OCI-LY7 (cell line): ENCODE measurements around the gene GRM4. TPM values are rescaled to one million over a fixed set of nuclear protein-coding genes. Genes with fewer than 3 reads are reported as not detected.

ENCODE experiments used
- BruUV-seq: library from RNA; stranded (reverse); fragments of 400-500 nt; replicated peaks from 2 replicates; lab custom pipeline; 2021; lab: Mats Ljungman, UMichigan
- CTCF ChIA-PET: fragments of 300-600 bp; sonication (Branson Sonifier 250); formaldehyde crosslinking; loops from one replicate; lab custom pipeline; 2022; ENCODE audit warnings: antibody characterized with exemption; ENCODE audit not compliant: unreplicated experiment; lab: Charles Lee
- POLR2A ChIA-PET: fragments of 300-600 bp; sonication (Branson Sonifier 250); formaldehyde crosslinking; loops from one replicate; lab custom pipeline; 2022; ENCODE audit warnings: antibody characterized with exemption; lab: Charles Lee
- DNase-seq: peaks from one replicate; pipeline ENCODE4 v3.0.0-alpha.2; 2015; ENCODE audit warnings: low spot score
- H2AFZ ChIP-seq: fragments of 200-600 bp; sonication (generic), shearing (Covaris generic); 2 replicates; pipeline ENCODE4 v1.6.1; 2014; ENCODE audit warnings: mild to moderate bottlenecking, antibody characterized with exemption, low read length, moderate library complexity
- H3K27ac ChIP-seq: fragments of 200-600 bp; sonication (generic); 2 replicates; pipeline ENCODE4 v1.5.1; 2014; ENCODE audit warnings: mixed run types, low read depth, mild to moderate bottlenecking, moderate library complexity, low read length, inconsistent platforms; ENCODE audit not compliant: poor library complexity, severe bottlenecking
- H3K36me3 ChIP-seq: fragments of 200-600 bp; sonication (generic); 2 replicates; pipeline ENCODE4 v1.6.1; 2014; ENCODE audit warnings: mild to moderate bottlenecking, antibody characterized with exemption, low read length, moderate library complexity, mixed read lengths; ENCODE audit not compliant: insufficient read depth
- H3K4me1 ChIP-seq: fragments of 200-600 bp; sonication (generic); 2 replicates; pipeline ENCODE4 v1.5.1; 2014; ENCODE audit warnings: mild to moderate bottlenecking, low read length; ENCODE audit not compliant: insufficient read depth, poor library complexity, severe bottlenecking
- H3K4me2 ChIP-seq: fragments of 200-600 bp; sonication (generic); 2 replicates; pipeline ENCODE4 v1.6.1; 2014; ENCODE audit warnings: mild to moderate bottlenecking, low read length
- H3K4me3 ChIP-seq: fragments of 200-600 bp; sonication (generic); 2 replicates; pipeline ENCODE4 v1.5.1; 2014; ENCODE audit warnings: mild to moderate bottlenecking, low read depth, low read length; ENCODE audit not compliant: poor library complexity, severe bottlenecking
- H3K79me2 ChIP-seq: fragments of 200-600 bp; sonication (generic); 2 replicates; pipeline ENCODE4 v1.6.1; 2016; ENCODE audit warnings: low read depth, mild to moderate bottlenecking, low read length, moderate library complexity, mixed read lengths; ENCODE audit not compliant: insufficient read depth
- H3K9me2 ChIP-seq: fragments of 200-600 bp; sonication (generic); 2 replicates; pipeline ENCODE4 v1.6.1; 2016; ENCODE audit warnings: mild to moderate bottlenecking, low read length, mixed read lengths; ENCODE audit not compliant: insufficient read depth
- H3K9me3 ChIP-seq: fragments of 200-600 bp; sonication (generic); 2 replicates; pipeline ENCODE4 v1.6.1; 2014; ENCODE audit warnings: mild to moderate bottlenecking, mixed run types, low read length, mixed read lengths
- H4K20me1 ChIP-seq: fragments of 200-600 bp; sonication (generic); 2 replicates; pipeline ENCODE4 v1.6.1; 2014; ENCODE audit warnings: mild to moderate bottlenecking, antibody characterized with exemption, low read length, moderate library complexity, mixed read lengths; ENCODE audit not compliant: insufficient read depth
- EZH2phosphoT487 ChIP-seq: fragments of 200-600 bp; sonication (generic); IDR thresholded peaks from 2 replicates; pipeline ENCODE4 v1.6.1; 2018; ENCODE audit warnings: low read depth, borderline replicate concordance, mild to moderate bottlenecking, mixed run types, antibody characterized with exemption, low read length, moderate library complexity, mixed read lengths
- intact Hi-C: fragments of 100-400 bp; cut with micrococcal nuclease; formaldehyde crosslinking; loops from one replicate; pipeline ENCODE4 v1.10.0; 2022; ENCODE audit not compliant: unreplicated experiment
- total RNA-seq, 2 experiments: library from RNA; depleted of rRNA in 1 of 2; stranded (reverse); fragments of >200 nt in 1 of 2; shearing (Covaris generic) in 1 of 2; gene quantifications; 2 replicates each; pipeline ENCODE4 v1.2.3, GENCODE V29; 2014 to 2022
- TF ChIP-seq, protein P1 (sequence below): fragments of 200-600 bp; sonication (generic); conservative IDR thresholded peaks from 2 replicates; pipeline ENCODE4 v1.5.1; 2014; ENCODE audit warnings: mild to moderate bottlenecking, antibody characterized with exemption, low read length, moderate library complexity, mixed read lengths

GRM4 gene
- total RNA-seq, 2 experiments from 2014 or later, result 0.73 to 1.3 TPM

- Histone ChIP-seq H3K4me3 (no peak overlapping the region), H3K9me3 (no peaks in the 10 kb centered on the region), H4K20me1 (no peaks in the 10 kb centered on the region), H3K27ac (no peak overlapping the region), H3K36me3 (no peaks in the 10 kb centered on the region), H2AFZ (no peak overlapping the region), H3K4me2 (no peak overlapping the region), H3K79me2 (no peaks in the 10 kb centered on the region), H3K4me1 (no peaks in the 10 kb centered on the region), H3K9me2 (no peaks in the 10 kb centered on the region)
- BruUV-seq, result no TSS peak
- POLR2A ChIA-PET, result no interaction called here
- no peak for DNase-seq
- CTCF ChIA-PET, result no interaction called here
- intact Hi-C loops, result no loop called here
- TF ChIP-seq, protein P1, sequence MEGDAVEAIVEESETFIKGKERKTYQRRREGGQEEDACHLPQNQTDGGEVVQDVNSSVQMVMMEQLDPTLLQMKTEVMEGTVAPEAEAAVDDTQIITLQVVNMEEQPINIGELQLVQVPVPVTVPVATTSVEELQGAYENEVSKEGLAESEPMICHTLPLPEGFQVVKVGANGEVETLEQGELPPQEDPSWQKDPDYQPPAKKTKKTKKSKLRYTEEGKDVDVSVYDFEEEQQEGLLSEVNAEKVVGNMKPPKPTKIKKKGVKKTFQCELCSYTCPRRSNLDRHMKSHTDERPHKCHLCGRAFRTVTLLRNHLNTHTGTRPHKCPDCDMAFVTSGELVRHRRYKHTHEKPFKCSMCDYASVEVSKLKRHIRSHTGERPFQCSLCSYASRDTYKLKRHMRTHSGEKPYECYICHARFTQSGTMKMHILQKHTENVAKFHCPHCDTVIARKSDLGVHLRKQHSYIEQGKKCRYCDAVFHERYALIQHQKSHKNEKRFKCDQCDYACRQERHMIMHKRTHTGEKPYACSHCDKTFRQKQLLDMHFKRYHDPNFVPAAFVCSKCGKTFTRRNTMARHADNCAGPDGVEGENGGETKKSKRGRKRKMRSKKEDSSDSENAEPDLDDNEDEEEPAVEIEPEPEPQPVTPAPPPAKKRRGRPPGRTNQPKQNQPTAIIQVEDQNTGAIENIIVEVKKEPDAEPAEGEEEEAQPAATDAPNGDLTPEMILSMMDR, result no peak
- TF ChIP-seq EZH2phosphoT487, result no peak
These were observed 157.5 kb downstream of the GRM4 start for GRCh38 chr6:33988121-33989015.

GRCh38 chr6:33987531-33988021 is 158.3 kb downstream of the GRM4 start:
- TF ChIP-seq, protein P1, result no peak
- no peak for TF ChIP-seq EZH2phosphoT487
- intact Hi-C loops, result no loop called here
- no peaks in the 10 kb centered on the region for H3K36me3 ChIP-seq

GRCh38 chr6:33985947-33986346 is 159.9 kb downstream of the GRM4 start:
- Histone ChIP-seq H4K20me1 (no peaks in the 10 kb centered on the region), H3K36me3 (no peaks in the 10 kb centered on the region), H3K4me3 (no peak overlapping the region), H3K4me2 (no peak overlapping the region), H3K4me1 (no peaks in the 10 kb centered on the region), H3K79me2 (no peaks in the 10 kb centered on the region), H3K9me2 (no peaks in the 10 kb centered on the region), H3K9me3 (no peaks in the 10 kb centered on the region), H2AFZ (no peak overlapping the region), H3K27ac (no peak overlapping the region)
- DNase-seq, result no peak
- TF ChIP-seq, protein P1, result no peak
- TF ChIP-seq EZH2phosphoT487, result no peak
- intact Hi-C loops, result no loop called here
- BruUV-seq, result no TSS peak
- POLR2A ChIA-PET, result no interaction called here
- CTCF ChIA-PET, result no interaction called here

More at GRCh38 chr6:33987531-33988021, 158.3 kb downstream of the GRM4 start:
- POLR2A ChIA-PET, result no interaction called here
- Histone ChIP-seq H3K79me2 (no peaks in the 10 kb centered on the region), H4K20me1 (no peaks in the 10 kb centered on the region), H3K9me2 (no peaks in the 10 kb centered on the region), H3K4me2 (no peak overlapping the region), H3K9me3 (no peaks in the 10 kb centered on the region), H3K4me3 (no peak overlapping the region), H3K27ac (no peak overlapping the region), H3K4me1 (no peaks in the 10 kb centered on the region), H2AFZ (no peak overlapping the region)
- CTCF ChIA-PET, result no interaction called here
- no peak for DNase-seq
- BruUV-seq, result no TSS peak
